ENCODE measurements around the gene MOCS1. TPM values are rescaled to one million over a fixed set of nuclear protein-coding genes. Genes with fewer than 3 reads are reported as not detected.
A peak's percentile ranks its signal among the peaks of the same experiment; 100 is the strongest.

The MOCS1 gene
- total RNA-seq, 1 experiment from 2014 or later = 22.7 TPM

DNA sequence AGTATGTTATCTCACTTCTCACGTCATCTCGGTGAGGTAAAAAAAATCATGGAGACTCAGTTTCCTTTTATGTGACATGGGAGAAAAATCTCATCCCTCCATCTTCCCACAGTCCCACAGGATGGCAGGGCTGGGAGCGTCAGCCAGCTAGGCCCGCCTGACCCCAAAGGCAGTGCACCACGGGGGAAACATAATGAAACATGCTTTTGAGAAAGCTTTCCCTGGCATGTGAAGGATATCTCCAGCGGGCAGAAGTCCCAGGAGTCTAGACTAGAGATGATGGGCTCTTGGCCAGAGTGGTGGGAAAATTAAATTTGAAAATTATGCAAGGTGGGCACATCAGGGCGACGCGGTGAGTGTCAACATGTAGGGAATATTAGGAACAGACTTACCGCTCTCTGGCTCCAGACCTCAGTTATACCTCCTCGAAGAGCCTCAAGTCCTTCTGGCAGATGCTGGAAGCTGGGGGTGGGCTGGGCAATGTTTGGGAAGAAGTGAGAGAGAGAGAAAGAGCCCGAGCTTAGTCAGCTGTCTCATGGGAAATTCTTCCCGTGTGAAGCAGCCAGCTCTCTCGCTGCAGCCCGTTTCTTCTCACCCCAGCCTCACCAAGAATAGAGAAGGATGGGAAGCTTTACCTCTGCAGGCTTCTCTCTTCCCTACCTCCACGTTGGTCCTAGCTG lies 52.3 kb downstream of the MOCS1 start:
- no peak for DNase-seq (ENCODE audit: low read depth)

DNA sequence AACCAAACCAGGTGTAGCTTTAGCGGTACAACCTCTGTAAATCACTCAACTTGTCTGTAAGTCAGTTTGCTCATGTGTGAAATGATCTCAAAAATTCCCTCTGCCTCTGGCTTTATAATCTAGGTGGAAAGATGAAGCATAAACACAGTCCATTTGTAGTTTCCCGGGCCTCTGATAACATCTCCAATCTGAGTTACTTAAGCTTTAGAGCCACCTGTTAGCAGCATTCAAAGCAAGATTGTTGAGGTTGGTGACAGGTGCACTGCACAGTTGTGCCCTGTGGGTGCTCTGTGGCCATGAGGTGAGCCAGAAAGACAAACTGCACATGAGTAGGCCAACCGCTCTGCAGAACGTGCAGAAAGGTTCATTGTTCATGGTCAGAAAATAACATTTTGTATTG lies 53.7 kb downstream of the MOCS1 start:
- DNase-seq (ENCODE audit: low read depth) = no peak

DNA sequence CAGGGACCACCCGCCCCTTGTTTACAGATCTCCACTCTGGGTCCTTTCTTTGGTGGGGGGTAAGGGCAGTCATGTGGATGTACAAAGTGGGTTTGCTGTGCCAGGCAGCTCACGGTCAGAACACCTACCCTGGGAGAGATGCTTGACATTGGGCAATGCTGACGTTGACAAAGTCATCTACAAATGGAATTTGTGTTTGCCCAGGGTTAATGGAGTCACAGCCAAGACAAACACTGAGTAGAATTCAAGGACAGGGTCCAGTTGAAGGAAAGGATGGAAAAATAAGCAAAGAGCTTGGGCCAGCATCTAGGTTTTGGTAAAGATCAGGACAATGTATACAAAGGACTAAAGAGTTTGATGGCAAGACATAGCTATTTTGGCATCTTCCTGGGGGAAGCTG lies 54.7 kb downstream of the MOCS1 start:
- DNase-seq (ENCODE audit: low read depth) = no peak

DNA sequence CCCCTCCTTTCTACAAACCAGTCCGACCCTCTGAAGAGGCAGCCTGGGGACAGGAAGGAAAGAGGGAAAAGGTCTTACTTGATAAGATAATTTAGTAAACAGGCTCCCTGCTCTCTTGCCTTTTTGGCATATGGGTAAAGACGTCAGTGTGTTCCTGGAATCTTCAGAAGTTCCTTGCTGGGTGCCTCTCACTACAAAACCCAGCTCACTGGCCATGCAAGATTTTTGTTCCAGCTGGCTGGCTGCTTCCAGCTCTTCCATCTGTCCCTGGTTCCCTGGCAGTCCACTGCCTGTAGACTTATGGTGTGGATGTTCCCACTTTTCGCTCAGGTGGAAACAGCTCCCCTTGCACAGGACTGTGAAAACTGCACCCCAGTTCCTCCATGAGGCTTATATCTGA lies 57.4 kb downstream of the MOCS1 start:
- no peak for DNase-seq (ENCODE audit: low read depth)

DNA sequence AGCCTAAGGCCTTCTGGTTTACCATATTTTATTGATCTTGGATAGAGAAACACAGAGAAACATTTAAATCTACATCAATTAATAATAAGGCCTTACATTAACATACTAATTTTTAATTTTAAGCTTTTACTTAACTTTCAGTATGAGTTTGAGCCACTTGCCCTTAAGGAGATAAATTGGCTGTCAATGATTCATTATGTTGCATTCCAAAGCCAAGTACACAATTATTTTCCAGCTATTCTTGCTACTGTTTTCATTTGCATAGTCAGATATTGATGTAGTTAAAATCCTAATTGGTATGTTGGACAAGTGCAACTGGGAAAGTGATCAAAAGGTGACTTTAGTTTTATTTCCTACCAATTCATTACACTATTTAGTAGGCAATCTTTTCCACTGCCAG lies 58.2 kb downstream of the MOCS1 start:
- DNase-seq (ENCODE audit: low read depth) = no peak

DNA sequence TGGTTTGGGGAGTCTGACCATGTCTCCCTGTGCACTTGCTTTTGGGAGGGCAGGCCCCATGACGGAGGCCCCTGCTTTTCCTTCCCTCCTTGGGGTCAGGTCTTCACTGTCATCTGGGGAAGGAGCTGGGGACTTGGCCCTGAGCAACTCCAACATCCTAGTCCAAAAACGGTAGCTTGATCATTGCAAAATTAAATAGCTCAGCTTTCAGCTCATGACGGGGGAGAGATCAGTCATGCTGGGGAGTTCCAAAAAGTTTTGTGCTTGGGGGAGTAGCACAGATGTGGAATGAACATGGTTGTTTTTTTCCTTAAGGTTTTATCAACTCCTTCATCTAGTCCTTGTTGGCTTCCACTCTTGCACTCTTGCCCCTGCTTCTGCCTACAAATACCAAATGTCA lies 60.8 kb downstream of the MOCS1 start:
- DNase-seq (ENCODE audit: low read depth) = no peak

DNA sequence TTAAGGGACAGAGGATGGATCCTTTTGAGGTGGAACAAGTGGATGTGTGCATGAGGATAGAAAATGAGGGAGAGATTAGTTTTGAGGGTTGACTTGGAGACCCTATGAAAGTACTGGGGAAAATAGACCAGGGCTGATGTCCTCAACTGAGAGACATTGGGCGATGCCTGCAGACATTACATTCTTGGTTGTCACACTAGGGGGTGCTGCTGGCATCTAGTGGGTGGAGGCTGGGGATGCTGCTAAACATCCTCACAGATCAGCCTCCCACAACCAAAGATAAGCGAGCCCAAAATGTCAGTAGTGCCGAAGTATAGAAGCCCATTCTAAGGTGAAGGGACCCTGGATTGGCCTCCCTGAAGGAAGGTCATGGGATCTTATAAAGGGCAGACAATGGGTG lies 63.3 kb downstream of the MOCS1 start:
- no peak for DNase-seq (ENCODE audit: low read depth)

DNA sequence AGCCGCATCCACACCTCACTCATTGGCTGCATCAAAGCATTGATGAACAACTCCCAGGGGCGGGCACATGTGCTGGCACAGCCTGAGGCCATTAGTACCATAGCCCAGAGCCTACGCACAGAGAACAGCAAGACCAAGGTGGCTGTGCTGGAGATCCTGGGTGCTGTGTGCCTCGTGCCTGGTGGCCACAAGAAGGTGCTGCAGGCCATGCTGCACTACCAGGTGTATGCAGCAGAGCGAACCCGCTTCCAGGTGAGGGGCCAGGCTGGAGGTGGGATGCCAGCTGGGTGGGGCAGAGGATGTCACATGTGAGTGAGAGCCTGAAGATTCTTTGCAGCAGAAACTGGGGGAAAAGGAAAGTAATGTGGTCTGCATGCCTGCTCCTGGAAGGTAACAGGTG lies 66.7 kb downstream of the MOCS1 start:
- DNase-seq (ENCODE audit: low read depth) = no peak

DNA sequence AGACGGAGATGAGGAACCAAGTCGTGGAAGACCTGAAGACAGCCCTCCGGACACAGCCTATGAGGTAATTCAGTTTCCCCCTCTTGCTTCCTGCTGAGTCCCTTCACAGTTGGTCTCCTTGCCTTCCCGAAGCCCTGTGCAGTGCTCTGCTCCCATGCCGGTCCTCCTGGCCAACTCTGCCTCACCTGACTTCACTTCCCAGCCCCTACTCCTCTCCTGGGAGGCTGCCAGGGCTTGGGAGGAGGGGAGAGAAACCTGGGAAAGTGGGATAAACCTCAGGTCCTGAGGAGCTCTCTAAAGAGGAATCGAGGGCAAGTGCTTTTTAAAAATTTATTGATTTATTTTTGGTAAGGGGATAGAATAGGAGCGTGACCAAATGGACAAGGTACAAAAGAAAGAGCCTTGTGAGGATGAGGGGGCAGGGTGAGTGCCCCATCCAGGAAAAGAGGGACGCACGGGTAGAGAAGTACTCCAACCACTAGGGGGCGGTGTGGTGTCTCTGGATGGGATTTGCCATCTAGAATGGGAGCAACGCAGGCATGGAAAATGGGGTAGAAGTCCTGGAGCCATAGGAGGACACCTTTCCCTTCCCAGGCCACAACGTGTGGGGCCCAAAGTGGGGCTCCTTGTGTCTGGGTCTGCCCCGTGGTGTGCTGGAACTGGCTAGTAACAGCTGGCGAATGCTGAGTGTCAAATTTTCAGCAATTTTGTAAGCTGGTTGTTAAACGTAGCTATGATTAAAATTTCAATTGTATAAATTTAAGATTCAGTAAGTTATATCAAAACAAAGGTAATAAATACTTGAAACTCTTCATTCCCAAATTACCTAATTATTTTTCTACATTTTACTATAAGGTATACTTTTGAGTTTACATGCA lies 69.0 kb downstream of the MOCS1 start:
- DNase-seq (ENCODE audit: low read depth) = peak; percentile 57

DNA sequence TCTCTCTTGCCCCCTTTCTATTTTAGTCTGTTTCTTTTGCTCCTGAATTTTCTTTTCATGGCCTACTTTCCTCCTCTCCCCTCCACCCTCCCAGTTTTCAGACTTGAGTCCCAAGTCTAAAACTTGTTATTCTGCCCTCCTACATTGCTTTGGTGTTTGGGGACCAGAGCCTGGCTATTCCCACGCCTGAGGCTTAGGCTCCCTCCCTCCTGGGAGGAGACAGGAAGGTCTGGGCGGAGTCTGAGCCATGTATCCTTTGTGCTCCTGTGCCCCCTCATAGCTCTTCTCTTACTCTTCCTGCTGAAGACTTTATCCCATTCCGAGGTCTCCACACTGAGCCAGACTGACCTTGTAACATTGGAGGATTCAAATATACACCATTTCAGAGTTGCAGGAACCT lies 72.6 kb downstream of the MOCS1 start:
- DNase-seq (ENCODE audit: low read depth) = no peak

DNA sequence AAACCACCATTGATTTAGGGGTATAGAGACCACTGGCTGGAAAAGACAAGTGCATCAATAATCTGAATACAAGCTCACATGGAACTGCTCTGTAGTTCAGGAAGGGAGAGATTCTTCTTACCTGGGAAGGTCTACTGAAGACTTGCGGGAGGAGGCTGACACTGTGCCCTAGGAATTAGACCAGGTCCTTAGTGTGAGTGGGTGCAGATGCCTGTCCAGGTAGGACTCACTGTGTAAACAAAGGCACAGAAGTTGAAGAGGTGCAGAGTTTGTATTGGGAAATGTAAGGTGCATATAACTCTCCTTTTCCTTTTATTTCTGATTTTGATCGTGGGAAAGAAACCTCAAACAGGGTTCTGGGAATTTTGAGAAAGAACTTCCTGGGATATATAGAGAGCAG lies 75.2 kb downstream of the MOCS1 start:
- no peak for DNase-seq (ENCODE audit: low read depth)

DNA sequence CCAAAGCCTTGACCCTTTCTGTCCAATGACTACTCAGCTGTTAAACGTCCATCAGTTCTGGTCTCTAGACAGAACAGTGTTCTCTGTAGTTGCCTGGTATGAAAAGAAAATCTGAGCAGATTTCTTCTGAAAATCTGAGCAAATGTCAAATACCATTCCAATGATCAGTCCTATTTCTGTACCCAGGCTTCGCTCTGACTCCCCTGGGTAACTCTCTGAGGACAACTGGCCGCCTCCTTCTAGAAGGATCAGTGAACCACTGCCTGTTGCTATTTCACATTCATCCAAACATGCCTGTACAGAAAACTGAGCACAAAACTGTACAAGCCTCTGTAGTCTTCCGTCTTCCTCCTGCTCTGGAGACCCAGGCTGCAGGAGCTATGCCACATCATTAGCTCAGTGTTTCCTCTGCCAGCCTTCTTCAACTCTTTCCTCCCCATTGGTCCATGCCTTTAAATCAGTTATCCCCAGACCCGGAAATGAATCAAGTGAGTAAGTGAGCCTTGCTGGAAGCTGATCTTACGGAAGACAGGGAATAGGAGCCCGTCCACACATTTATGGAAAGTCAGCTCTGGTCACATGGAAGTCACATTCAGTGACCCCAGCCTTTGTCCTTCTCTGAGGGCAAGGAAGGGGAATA lies 78.8 kb downstream of the MOCS1 start:
- peak; percentile 24 for DNase-seq (ENCODE audit: low read depth)

Other genes with a start within 250 kb of the MOCS1 start
- 0.33 and 2.9 TPM in 2 replicates for gene KIF6, start 209.1 kb downstream of the MOCS1 start, total RNA-seq (2014; rRNA removed; shearing (Covaris generic))
- gene DAAM2, start 142.1 kb downstream of the MOCS1 start, total RNA-seq (2014; rRNA removed; shearing (Covaris generic)) = 1.6 and 1.7 TPM in 2 replicates